ENCODE measurements around the gene RTN4RL1.

DNA sequence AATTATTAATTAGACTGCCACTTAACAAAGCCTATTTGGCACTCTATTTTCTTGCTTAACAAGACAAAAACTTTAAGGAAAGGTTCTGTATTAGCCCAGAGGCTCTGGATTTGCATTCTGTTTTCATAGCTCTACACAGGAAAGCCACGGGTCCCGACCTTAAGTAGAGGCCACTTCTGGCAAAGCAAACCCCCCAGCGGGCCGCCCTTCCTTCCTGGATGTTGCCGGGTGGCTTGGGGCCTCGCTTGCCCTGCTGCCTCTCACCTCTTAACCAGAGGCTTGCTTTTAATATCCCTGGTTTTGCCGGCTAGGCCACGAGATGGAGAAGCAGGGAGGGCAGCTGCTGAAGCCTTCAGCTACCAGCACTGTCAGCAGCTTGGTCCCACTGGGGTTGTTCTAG is 4.4 kb downstream of the RTN4RL1 start:
- no peak for TF ChIP-seq NCOR1 (IDR thresholded peaks at IDR 0.05)
- TF ChIP-seq TOE1 (IDR thresholded peaks at IDR 0.05; ENCODE audit: borderline replicate concordance) = no peak
- TF ChIP-seq TOE1 (CRISPR knock-in tag; IDR thresholded peaks at IDR 0.05; ENCODE audit: borderline replicate concordance, low read depth) = no peak
- TF ChIP-seq SREBF2 (CRISPR knock-in tag; IDR thresholded peaks at IDR 0.05) = no peak
- no peak for TF ChIP-seq HMG20A (CRISPR knock-in tag; conservative IDR thresholded peaks at IDR 0.05)
- no peak for TF ChIP-seq ZNF707 (CRISPR knock-in tag; conservative IDR thresholded peaks at IDR 0.05)
- no peak for TF ChIP-seq SP1 (CRISPR knock-in tag; IDR thresholded peaks at IDR 0.05)
- TF ChIP-seq YY1 (IDR thresholded peaks at IDR 0.05; ENCODE audit: borderline replicate concordance in 1 of 3, control insufficient read depth in 1 of 3, extremely low read depth in 1 of 3, insufficient read depth in 3 of 3, insufficient read length in 1 of 3, insufficient replicate concordance in 2 of 3, low read depth in 1 of 3, low read length in 2 of 3) = no peak
- TF ChIP-seq, protein P1, sequence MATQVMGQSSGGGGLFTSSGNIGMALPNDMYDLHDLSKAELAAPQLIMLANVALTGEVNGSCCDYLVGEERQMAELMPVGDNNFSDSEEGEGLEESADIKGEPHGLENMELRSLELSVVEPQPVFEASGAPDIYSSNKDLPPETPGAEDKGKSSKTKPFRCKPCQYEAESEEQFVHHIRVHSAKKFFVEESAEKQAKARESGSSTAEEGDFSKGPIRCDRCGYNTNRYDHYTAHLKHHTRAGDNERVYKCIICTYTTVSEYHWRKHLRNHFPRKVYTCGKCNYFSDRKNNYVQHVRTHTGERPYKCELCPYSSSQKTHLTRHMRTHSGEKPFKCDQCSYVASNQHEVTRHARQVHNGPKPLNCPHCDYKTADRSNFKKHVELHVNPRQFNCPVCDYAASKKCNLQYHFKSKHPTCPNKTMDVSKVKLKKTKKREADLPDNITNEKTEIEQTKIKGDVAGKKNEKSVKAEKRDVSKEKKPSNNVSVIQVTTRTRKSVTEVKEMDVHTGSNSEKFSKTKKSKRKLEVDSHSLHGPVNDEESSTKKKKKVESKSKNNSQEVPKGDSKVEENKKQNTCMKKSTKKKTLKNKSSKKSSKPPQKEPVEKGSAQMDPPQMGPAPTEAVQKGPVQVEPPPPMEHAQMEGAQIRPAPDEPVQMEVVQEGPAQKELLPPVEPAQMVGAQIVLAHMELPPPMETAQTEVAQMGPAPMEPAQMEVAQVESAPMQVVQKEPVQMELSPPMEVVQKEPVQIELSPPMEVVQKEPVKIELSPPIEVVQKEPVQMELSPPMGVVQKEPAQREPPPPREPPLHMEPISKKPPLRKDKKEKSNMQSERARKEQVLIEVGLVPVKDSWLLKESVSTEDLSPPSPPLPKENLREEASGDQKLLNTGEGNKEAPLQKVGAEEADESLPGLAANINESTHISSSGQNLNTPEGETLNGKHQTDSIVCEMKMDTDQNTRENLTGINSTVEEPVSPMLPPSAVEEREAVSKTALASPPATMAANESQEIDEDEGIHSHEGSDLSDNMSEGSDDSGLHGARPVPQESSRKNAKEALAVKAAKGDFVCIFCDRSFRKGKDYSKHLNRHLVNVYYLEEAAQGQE (IDR thresholded peaks at IDR 0.05; ENCODE audit: borderline replicate concordance) = no peak
- TF ChIP-seq, protein P1 (CRISPR knock-in tag; IDR thresholded peaks at IDR 0.05; ENCODE audit: low read depth) = no peak
- no peak for TF ChIP-seq PCBP2 (IDR thresholded peaks at IDR 0.05; ENCODE audit: low read depth, low read length, poor library complexity, severe bottlenecking)
